Measurements from ENCODE around the gene ATP6V0C. TPM values are rescaled to one million over a fixed set of nuclear protein-coding genes. Genes with fewer than 3 reads are reported as not detected.

ATP6V0C gene
- total RNA-seq, 1 experiment from 2014 or later = 176 TPM

DNA sequence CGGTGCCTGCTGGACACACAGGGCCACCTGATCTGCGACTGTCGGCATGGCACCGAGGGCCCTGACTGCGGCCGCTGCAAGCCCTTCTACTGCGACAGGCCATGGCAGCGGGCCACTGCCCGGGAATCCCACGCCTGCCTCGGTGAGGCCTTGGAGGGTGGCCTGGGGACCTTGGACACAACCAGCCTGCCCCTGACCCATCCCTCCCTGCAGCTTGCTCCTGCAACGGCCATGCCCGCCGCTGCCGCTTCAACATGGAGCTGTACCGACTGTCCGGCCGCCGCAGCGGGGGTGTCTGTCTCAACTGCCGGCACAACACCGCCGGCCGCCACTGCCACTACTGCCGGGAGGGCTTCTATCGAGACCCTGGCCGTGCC lies 41.3 kb upstream of the ATP6V0C start:
- Histone ChIP-seq H3K27me3 (ENCODE audit: insufficient read depth, low read length) (peaks cover 18% of the 10 kb centered on the region; the same call in 1 of the 2 replicates), H2BK12ac (ENCODE audit: insufficient read length, low read depth, low read length) (no peak overlapping the region), H3K27ac (ENCODE audit: insufficient read length, low read depth, low read length) (no peak overlapping the region), H4K5ac (ENCODE audit: insufficient read length, low read depth, low read length) (no peak overlapping the region), H3K56ac (ENCODE audit: insufficient read length, low read depth, low read length) (no peak overlapping the region), H2AK5ac (ENCODE audit: insufficient read length, low read length) (no peak overlapping the region), H2AFZ (ENCODE audit: low read length) (no peak overlapping the region), H4K91ac (ENCODE audit: insufficient read length, low read depth, low read length) (no peak overlapping the region), H3K4me2 (ENCODE audit: insufficient read depth, insufficient read length, low read length) (no peak overlapping the region), H2BK5ac (ENCODE audit: insufficient read length, low read length) (no peak overlapping the region), H2BK20ac (ENCODE audit: low read depth, low read length, poor library complexity, severe bottlenecking) (no peak overlapping the region), H3K23me2 (ENCODE audit: insufficient read length, low read depth, low read length, poor library complexity, severe bottlenecking) (peaks cover 15% of the 10 kb centered on the region), H3K18ac (ENCODE audit: insufficient read length, low read depth, low read length) (no peak overlapping the region), H3K9ac (ENCODE audit: extremely low read depth, insufficient read length, low read length) (no peak overlapping the region), H3K4me1 (ENCODE audit: insufficient read depth, low read length) (no peaks in the 10 kb centered on the region), H3K14ac (ENCODE audit: insufficient read depth, low read length) (no peak overlapping the region), H3K79me2 (ENCODE audit: insufficient read depth, low read length) (no peaks in the 10 kb centered on the region), H3K4ac (ENCODE audit: low read depth, low read length) (no peak overlapping the region), H4K20me1 (ENCODE audit: control insufficient read depth, insufficient read depth, insufficient read length) (no peaks in the 10 kb centered on the region), H3K23ac (ENCODE audit: insufficient read length, low read depth, low read length) (no peak overlapping the region), H2BK120ac (ENCODE audit: low read depth, low read length, poor library complexity, severe bottlenecking) (no peak overlapping the region), H3K79me1 (ENCODE audit: insufficient read depth, low read depth, low read length, poor library complexity, severe bottlenecking) (no peaks in the 10 kb centered on the region), H3T11ph (ENCODE audit: low read length) (no peak overlapping the region), H3K9me3 (ENCODE audit: control insufficient read depth, low read depth, low read length) (no peaks in the 10 kb centered on the region), H4K8ac (replicated peaks; ENCODE audit: insufficient read length, low read depth, low read length) (no peak overlapping the region), H2BK15ac (ENCODE audit: low read depth, low read length) (no peak overlapping the region)
- no peak for DNase-seq
- TF ChIP-seq CTCF (conservative IDR thresholded peaks at IDR 0.05) = no peak
- H3K27me3 Mint-ChIP-seq (ENCODE audit: low read depth) = peaks cover 48% of the 10 kb centered on the region
- no CpG with 5 or more reads among the region's 27 CpGs for WGBS (ENCODE audit: extremely low coverage, insufficient read length, low lambda C conversion rate)
- H3K36me3 Mint-ChIP-seq (ENCODE audit: insufficient read depth in 1 of 3, low read depth in 3 of 3) = no peaks in the 10 kb centered on the region
- peaks cover 23 to 28% of the 10 kb centered on the region in 2 experiments for H3K4me1 Mint-ChIP-seq
- no peaks in the 10 kb centered on the region for H3K9me3 Mint-ChIP-seq
- H3K4me3 Mint-ChIP-seq = peak overlapping the region in 1 of 2 experiments; percentile 66; a peak in 2 of 5 replicates
- no peak overlapping the region for H3K27ac Mint-ChIP-seq
